Kidney glomerular epithelial cell (primary cell): ENCODE measurements around the gene SERPINE2.
A peak's percentile ranks its signal among the peaks of the same experiment; 100 is the strongest.

ENCODE experiments used
- DNase-seq: peaks from one replicate; lab custom pipeline; 2025; lab: John Stamatoyannopoulos, UW

Gene SERPINE2

GRCh38 chr2:223972656-223973102, 66.4 kb downstream of the SERPINE2 start:
- DNase-seq: no peak

DNA sequence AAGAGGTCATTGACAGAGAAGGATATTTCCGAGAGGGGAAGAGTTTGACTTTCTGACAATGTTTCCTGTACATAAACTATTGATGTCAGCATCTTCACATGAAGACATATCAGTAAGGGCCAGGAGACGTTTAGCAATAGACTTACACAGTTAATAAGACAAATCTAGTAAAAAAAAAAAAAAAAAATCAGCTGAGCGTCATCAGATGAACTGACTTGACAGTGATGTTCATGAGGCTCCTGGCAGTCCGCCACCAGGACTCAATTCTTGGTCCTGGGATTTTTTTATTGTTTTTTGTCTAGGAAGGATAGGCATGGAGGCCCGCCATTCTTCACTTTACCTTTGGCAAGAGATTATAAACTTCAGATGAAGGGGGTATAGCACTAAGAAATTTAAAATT, 67.4 kb downstream of the SERPINE2 start:
- DNase-seq: no peak

GRCh38 chr2:223970343-223971128, 68.5 kb downstream of the SERPINE2 start:
- DNase-seq: peak; percentile 42

- DNase-seq: no peak
These were observed 69.2 kb downstream of the SERPINE2 start for GRCh38 chr2:223969856-223970255.

GRCh38 chr2:223969315-223969714, 69.8 kb downstream of the SERPINE2 start:
- no peak for DNase-seq

GRCh38 chr2:223967981-223968380, 71.1 kb downstream of the SERPINE2 start:
- DNase-seq: no peak

- DNase-seq: peak; percentile 17
These were observed 79.4 kb downstream of the SERPINE2 start for GRCh38 chr2:223959688-223960087.

- peak; percentile 93 for DNase-seq
These were observed 81.8 kb downstream of the SERPINE2 start, which contains the start of gene MRPL44 for GRCh38 chr2:223957092-223957851. TSS of gene MRPL44 (plus strand) at chr2:223957463. CDS start at chr2:223957473, 10 bp downstream.

DNA sequence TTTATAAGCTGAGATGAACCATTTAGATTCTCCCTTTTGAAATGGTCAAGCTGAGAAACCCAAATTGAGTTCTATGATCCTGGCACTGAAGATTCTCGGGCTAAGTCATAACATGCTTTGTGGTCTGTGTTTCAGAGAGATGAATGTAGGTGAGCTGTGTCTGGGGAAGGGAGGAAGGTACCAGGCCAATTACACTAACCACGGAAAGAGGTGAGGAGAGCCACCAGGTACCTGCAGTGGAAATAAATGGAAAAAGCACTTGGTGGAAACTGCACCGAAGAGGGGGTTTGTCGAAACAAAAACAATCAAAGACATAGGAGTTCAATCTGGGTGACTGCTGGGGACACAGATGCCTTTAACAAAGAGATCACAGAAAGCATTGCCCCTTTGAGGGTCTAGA, 82.8 kb downstream of the SERPINE2 start:
- DNase-seq: no peak

- peak; percentile 52 for DNase-seq
These were observed 84.7 kb downstream of the SERPINE2 start for GRCh38 chr2:223954401-223954800.

- DNase-seq: no peak
These were observed 86.7 kb downstream of the SERPINE2 start for GRCh38 chr2:223952280-223952968.

- DNase-seq: no peak
These were observed 88.4 kb downstream of the SERPINE2 start for GRCh38 chr2:223950448-223951347.

DNA sequence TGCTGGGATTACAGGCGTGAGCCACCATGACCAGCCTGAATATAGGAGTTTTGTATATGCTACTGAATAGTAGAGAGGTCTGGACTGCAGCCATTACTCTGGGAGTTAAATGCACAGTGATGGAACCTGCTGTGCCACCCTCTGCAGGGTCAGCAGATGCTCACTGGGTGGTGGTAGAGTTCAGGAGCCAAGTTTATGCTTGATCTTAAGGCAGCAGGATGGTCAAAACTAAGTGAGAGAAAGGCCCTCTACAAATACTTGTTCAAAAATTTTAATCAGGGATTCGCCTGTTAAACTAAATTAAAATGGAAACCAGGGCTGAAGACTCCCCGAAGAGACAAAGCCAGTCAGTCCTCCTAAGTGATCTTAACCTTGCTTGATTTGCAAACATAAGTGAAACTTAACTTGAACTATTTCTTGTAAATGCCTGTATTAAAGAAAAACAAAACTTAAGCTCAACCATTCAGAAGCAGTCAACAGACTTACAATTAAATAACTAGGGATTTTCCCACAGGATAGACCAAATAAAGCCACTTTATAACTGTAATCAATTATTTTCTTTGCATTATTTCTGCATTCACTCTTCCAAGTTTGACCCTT, 89.7 kb downstream of the SERPINE2 start:
- no peak for DNase-seq

- DNase-seq: no peak
These were observed 91.3 kb downstream of the SERPINE2 start for GRCh38 chr2:223947711-223948205.

DNA sequence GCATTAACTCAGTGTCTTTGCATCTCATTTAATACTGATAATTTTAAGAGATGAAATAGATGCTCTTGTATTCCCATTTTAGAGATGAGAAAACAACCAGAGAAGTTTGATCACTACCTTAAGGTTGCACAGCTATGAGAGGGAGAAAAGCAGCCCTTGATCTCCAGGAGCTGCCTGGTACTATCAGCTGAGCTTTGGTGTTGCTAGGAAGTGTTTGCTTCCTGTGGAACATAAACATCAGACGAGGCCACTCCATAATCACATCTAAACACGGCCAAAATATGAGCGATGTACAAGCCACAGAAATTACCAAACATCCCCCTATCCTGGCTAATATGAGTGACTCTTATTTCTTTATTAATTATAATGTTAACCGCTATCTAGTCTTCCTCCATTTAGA, 93.3 kb downstream of the SERPINE2 start:
- no peak for DNase-seq

DNA sequence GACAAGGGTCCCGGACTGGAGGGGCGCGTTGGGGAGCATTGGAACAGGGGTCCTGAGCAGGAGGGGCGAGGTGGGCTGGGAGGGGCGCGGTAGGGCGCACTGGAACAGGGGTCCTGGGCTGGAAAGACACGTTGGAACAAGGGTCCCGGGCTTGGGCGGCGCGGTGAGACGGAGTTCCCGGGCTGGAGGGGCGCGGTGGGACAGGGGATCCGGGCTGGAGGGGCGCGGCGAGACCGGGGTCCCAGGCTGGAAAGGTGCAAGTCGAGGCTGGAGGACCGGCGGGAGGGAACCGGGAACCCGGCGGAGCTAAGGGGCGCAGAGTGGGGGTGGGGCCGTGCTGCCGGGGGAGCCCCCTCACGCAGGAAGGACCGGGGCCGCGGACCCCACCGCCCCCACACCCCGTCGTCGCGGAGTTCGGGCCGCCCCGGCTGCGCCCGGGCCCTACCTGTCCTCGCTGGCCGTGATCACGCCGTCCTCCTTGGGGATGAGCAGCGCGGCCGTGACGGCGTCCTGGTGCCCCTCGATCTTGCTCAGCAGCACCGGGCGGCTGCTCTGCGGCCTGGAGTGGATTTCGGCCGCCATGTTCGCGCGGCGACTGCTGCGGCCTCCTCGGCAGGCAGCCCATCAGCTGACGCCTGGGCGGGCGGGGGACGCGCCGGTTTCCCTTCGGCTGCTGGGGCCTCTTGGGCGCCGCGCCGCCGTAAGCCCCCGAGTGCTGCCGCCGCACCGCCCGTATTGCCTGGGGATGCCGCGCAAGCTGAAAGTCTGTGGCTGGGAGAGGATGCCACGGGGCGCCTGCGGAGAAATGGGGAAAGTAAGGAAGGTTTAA, 94.2 kb downstream of the SERPINE2 start, which contains the start of gene WDFY1:
TSS of gene WDFY1 (minus strand) at position 633 of the 829 bp plus-strand sequence. CDS start at position 582, 51 bp downstream.
- DNase-seq: peak; percentile 57

DNA sequence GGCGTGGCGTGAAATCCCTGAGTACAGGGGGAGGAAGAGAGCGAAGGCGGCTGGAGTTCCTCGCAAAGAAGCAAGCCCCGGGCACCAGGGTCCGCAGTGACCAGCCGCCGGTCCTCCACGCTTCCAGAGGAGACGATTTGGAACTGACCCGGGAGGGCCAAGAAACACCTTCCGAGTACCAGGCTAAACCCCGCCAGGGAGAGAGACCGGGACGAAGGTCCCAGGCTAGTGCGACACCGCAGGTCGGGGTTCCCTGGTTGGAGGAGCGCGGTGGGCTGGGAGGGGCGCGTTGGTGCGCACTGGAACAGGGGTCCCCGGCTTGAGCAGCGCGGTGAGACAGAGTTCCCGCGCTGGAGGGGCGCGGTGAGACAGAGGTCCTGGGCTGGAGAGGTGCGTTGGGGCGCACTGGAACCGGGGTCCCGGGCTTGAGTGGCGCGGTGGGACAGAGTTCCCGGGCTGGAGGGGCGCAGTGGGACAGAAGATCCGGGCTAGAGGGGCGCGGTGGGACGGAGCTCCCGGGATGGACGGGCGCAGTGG, 94.9 kb downstream of the SERPINE2 start:
- DNase-seq: no peak

DNA sequence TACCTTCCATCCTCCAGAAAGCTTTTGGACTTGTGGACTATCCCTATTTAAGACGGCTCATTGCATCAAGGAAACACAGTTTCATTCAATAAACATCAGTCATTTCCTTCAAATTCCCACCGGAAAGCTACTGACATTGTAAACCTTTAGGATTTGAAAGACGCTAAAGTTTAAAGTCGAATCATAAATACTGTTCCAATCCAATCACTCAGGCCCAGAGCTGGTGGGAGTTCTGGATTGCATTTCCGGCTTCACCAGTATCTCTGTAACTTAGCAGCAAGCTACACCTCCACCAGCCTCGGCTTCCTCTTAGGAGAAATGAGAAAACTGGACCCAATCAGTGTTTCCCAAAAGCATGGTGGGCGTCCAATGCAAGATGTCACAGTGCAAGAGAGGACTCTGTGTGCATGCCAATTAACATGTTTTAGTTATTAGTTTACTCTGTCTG, 95.5 kb downstream of the SERPINE2 start:
- peak; percentile 32 for DNase-seq

DNA sequence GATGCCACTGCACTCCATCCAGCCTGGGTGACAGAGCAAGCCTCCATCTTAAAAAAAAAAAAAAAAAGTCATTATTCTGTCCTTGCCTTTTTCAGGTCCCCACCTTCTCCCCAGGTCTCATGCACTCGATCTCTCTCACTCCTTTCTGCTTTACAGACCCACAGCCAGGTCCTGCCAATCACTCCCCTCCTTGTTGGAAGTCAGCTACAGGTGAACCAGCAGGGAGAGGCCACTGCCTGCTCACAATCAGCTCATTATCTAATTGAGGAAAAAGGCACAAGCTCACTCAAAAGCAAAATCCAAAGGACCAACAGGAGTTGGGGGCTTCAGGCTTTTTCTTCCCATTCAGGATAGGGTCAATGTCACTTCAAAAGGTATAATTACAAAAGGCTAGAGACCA, 96.0 kb downstream of the SERPINE2 start:
- DNase-seq: no peak
